HTERT RPE-1 (cell line): ENCODE measurements around the gene SEPTIN8.
"Not testable (repeated sequence)": the region's sequence is repeated elsewhere in the genome, so short reads cannot be mapped to it uniquely, and the experiment has no call there.

Experiments used
- in situ Hi-C: fragments of 300-500 bp; cut with MboI; formaldehyde crosslinking; loops from 4 replicates; pipeline ENCODE4 v1.14.3; 2020; ENCODE audit warnings: low sequenced_read_pairs

SEPTIN8 gene

GRCh38 chr5:132812781-132813598, 36.0 kb upstream of the SEPTIN8 start, which contains the start of gene SOWAHA:
TSS of gene SOWAHA (plus strand) at chr5:132813302. CDS start at chr5:132813622, 320 bp downstream.
- in situ Hi-C loops = no loop called here

GRCh38 chr5:132812123-132812765, 35.2 kb upstream of the SEPTIN8 start:
- in situ Hi-C loops = no loop called here

- in situ Hi-C loops = no loop called here
Measured at GRCh38 chr5:132810605-132811004, 33.6 kb upstream of the SEPTIN8 start.

- in situ Hi-C loops = no loop called here
Measured at GRCh38 chr5:132808866-132809265, 31.8 kb upstream of the SEPTIN8 start.

GRCh38 chr5:132808448-132808847, 31.4 kb upstream of the SEPTIN8 start:
- in situ Hi-C loops = no loop called here

GRCh38 chr5:132807163-132807838, 30.3 kb upstream of the SEPTIN8 start:
- in situ Hi-C loops = no loop called here

- in situ Hi-C loops = not testable (repeated sequence)
Measured at GRCh38 chr5:132806804-132807162, 29.7 kb upstream of the SEPTIN8 start.

- in situ Hi-C loops = not testable (repeated sequence)
Measured at GRCh38 chr5:132805872-132806271, 28.8 kb upstream of the SEPTIN8 start.

GRCh38 chr5:132804219-132804618, 27.2 kb upstream of the SEPTIN8 start:
- in situ Hi-C loops = not testable (repeated sequence)

GRCh38 chr5:132802685-132803066, 25.6 kb upstream of the SEPTIN8 start:
- in situ Hi-C loops = not testable (repeated sequence)

GRCh38 chr5:132802044-132802684, 25.1 kb upstream of the SEPTIN8 start:
- in situ Hi-C loops = no loop called here

- in situ Hi-C loops = no loop called here
Measured at GRCh38 chr5:132800545-132800944, 23.5 kb upstream of the SEPTIN8 start.

- in situ Hi-C loops = no loop called here
Measured at GRCh38 chr5:132799392-132799791, 22.4 kb upstream of the SEPTIN8 start.

- in situ Hi-C loops = no loop called here
Measured at GRCh38 chr5:132797651-132798050, 20.6 kb upstream of the SEPTIN8 start.

- in situ Hi-C loops = no loop called here
Measured at GRCh38 chr5:132791026-132791425, 14.0 kb upstream of the SEPTIN8 start.

- in situ Hi-C loops = no loop called here
Measured at GRCh38 chr5:132790201-132790865, 13.3 kb upstream of the SEPTIN8 start.

GRCh38 chr5:132788990-132789886, 12.2 kb upstream of the SEPTIN8 start:
- in situ Hi-C loops = no loop called here

GRCh38 chr5:132788508-132788907, 11.5 kb upstream of the SEPTIN8 start:
- in situ Hi-C loops = no loop called here

- in situ Hi-C loops = no loop called here
Measured at GRCh38 chr5:132787076-132787475, 10.0 kb upstream of the SEPTIN8 start.

GRCh38 chr5:132785864-132786263, 8.8 kb upstream of the SEPTIN8 start:
- in situ Hi-C loops = no loop called here
